Adrenal gland (tissue), 12 donors: Measurements from ENCODE around the gene B4GALT1. TPM values are rescaled to one million over a fixed set of nuclear protein-coding genes. Genes with fewer than 3 reads are reported as not detected.

ENCODE experiments used
- DNase-seq, 7 donors: peaks; one replicate each; pipeline ENCODE4 v3.0.0-alpha.2; 2019 to 2020
- H3K27ac ChIP-seq, 5 donors: fragments of 200-600 bp; sonication (generic) in 4 of 5; 1 replicate in 3 of 5; 2 replicates in 2 of 5; pipeline versions ENCODE4 v1.5.1 to v1.8.0; 2016 to 2020; ENCODE audit warnings: mild to moderate bottlenecking in 1 of 5
- H3K27me3 ChIP-seq: fragments of 200-600 bp; 2 replicates; pipeline ENCODE4 v1.8.0; 2021
- H3K36me3 ChIP-seq, 2 donors: fragments of 200-600 bp; replicated peaks in 1 of 2; 1 replicate in 1 of 2; 2 replicates in 1 of 2; pipeline versions ENCODE4 v1.5.1 to v1.8.0; 2018 to 2022
- H3K4me1 ChIP-seq, 2 donors: fragments of 200-600 bp; replicated peaks in 1 of 2; 1 replicate in 1 of 2; 2 replicates in 1 of 2; pipeline versions ENCODE4 v1.5.1 to v1.8.0; 2018 to 2021
- H3K4me3 ChIP-seq, 4 donors: fragments of 200-600 bp; sonication (generic) in 3 of 4; one replicate each; pipeline ENCODE4 v1.5.1; 2016 to 2018
- H3K9me3 ChIP-seq, 3 donors: fragments of 200-600 bp; sonication (generic) in 1 of 3; replicated peaks in 1 of 3; 1 replicate in 2 of 3; 2 replicates in 1 of 3; pipeline versions ENCODE4 v1.5.1 to v1.8.0; 2016 to 2021
- CTCF ChIP-seq, 6 experiments: fragments of 450-650 bp in 4 of 6; fragments of 200-600 bp in 2 of 6; sonication (generic) in 1 of 6; IDR thresholded peaks; 1 replicate in 5 of 6; 2 replicates in 1 of 6; pipeline versions ENCODE4 v1.5.1 to v1.8.0; 2016 to 2021; ENCODE audit warnings: antibody characterized with exemption in 6 of 6, mild to moderate bottlenecking in 2 of 6, moderate library complexity in 1 of 6
- POLR2A ChIP-seq, 2 donors: fragments of 450-650 bp; IDR thresholded peaks; one replicate each; pipeline ENCODE4 v1.6.1; 2017; ENCODE audit warnings: antibody characterized with exemption in 2 of 2, mild to moderate bottlenecking in 2 of 2, moderate library complexity in 1 of 2
- WGBS, 4 donors: extraction: QIAGEN DNeasy Blood & Tissue Kit in 2 of 4; methylation state at CpG; one replicate each; pipeline versions ENCODE4 v1.1.5 to v1.1.7; 2013 to 2017; 5-methylcytosine and 5-hydroxymethylcytosine counted together
- intact Hi-C, 2 donors: fragments of 100-400 bp; cut with DNase I; formaldehyde crosslinking; loops; one replicate each; pipeline versions ENCODE4 v1.14.1 to v1.15.0; 2022 to 2023
- polyA plus RNA-seq, 3 donors: library from polyadenylated mRNA; stranded (reverse); fragments of 200-250 nt in 2 of 3; fragments of 350-450 nt in 1 of 3; fragmentation: Illumina TruSeq in 1 of 3; extraction: RNeasy Lipid Tissue Mini Kit (QIAGEN cat#74804) in 1 of 3; gene quantifications; one replicate each; pipeline ENCODE4 v1.2.3, GENCODE V29; 2013 to 2014
- total RNA-seq, 9 donors: library from RNA; depleted of rRNA in 4 of 9; stranded (reverse); fragments of >200 nt in 4 of 9; fragments of 120-200 nt in 1 of 9; fragmentation: NEBNext Ultra II Directional in 1 of 9; extraction: Animal tissue kit (Norgen Biotek cat#: 25700) in 1 of 9; gene quantifications; one replicate each; pipeline versions ENCODE4 v1.1.0 to v1.2.4, GENCODE V29; 2013 to 2023
- donor health status: healthy with polysubstance abuse.
- donor health status: Bipolar disorder and iron deficiency.
- donor health status: DM: yes; HTN: yes; CAD: no.
- donor health status: DM: no; HTN: no; CAD: no.
- donor health status: DM: no; HTN: no; CAD: no.
- donor health status: DM: yes; HTN: yes; CAD: no.

Gene B4GALT1
- total and polyA plus RNA-seq, 12 donors: 18.7 to 117 (median 62.7) TPM

GRCh38 chr9:33151007-33151557 is 16.1 kb downstream of the B4GALT1 start:
- peak overlapping the region; percentile 31 to 85 (median 69) for H3K27ac ChIP-seq
- H3K4me3 ChIP-seq: no peak overlapping the region
- peak; percentile 58 to 79 (median 70) for DNase-seq
- TF ChIP-seq CTCF (IDR thresholded peaks at IDR 0.05) (no peak), POLR2A (IDR thresholded peaks at IDR 0.05) (peak in 1 of 2 donors; percentile 32)
- intact Hi-C loops: no loop called here
- WGBS, 4 donors: 11 to 20% (median 15%) methylated on average over 5 of the region's 5 CpGs
- H3K27me3 ChIP-seq: no peaks in the 10 kb centered on the region
- no peaks in the 10 kb centered on the region for H3K36me3 ChIP-seq
- H3K4me1 ChIP-seq: peaks cover 23 to 68% of the 10 kb centered on the region in 2 donors
- H3K9me3 ChIP-seq: no peaks in the 10 kb centered on the region

DNA sequence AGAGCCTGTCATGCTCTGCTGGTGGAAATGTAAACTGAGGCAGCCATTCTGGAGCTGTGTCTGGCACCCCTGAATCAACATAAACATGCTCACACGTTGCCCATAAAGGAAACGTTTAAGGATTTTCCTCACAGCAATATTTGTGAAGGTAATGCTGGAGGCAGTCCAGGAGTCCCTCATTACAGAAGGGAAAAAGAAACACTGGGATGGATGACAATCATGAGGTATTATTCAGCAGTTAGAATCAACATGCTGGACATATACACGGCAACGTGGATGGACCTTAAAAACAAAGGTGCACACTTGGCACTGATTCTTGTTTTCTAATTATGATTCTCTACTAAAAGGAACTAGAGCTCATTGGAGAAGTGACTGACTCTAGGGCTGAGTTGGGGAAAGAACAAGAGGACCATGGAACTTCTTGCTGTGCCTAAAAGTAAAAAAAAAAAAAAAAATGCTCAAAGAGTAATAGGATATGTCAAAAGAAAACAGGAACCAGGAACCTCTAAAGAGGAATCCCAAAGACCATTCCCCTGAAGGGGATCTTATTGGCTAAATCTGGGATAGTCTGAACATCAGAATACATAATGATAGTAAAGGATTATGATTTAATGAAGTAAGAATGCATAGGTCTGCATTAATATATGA is 18.6 kb downstream of the B4GALT1 start:
- no peaks in the 10 kb centered on the region for H3K9me3 ChIP-seq
- H3K27ac ChIP-seq: no peak overlapping the region
- peak in 1 of 7 donors; percentile 11 for DNase-seq
- 38 to 52% (median 45%) methylated on average over 4 of the region's 4 CpGs for WGBS, 4 donors
- no peak overlapping the region for H3K4me3 ChIP-seq
- TF ChIP-seq CTCF (IDR thresholded peaks at IDR 0.05): no peak
- no peak for TF ChIP-seq POLR2A (IDR thresholded peaks at IDR 0.05)
- H3K36me3 ChIP-seq: no peaks in the 10 kb centered on the region
- H3K27me3 ChIP-seq: no peaks in the 10 kb centered on the region
- H3K4me1 ChIP-seq: peaks cover 22 to 73% of the 10 kb centered on the region in 2 donors
- intact Hi-C loops: no loop called here

DNA sequence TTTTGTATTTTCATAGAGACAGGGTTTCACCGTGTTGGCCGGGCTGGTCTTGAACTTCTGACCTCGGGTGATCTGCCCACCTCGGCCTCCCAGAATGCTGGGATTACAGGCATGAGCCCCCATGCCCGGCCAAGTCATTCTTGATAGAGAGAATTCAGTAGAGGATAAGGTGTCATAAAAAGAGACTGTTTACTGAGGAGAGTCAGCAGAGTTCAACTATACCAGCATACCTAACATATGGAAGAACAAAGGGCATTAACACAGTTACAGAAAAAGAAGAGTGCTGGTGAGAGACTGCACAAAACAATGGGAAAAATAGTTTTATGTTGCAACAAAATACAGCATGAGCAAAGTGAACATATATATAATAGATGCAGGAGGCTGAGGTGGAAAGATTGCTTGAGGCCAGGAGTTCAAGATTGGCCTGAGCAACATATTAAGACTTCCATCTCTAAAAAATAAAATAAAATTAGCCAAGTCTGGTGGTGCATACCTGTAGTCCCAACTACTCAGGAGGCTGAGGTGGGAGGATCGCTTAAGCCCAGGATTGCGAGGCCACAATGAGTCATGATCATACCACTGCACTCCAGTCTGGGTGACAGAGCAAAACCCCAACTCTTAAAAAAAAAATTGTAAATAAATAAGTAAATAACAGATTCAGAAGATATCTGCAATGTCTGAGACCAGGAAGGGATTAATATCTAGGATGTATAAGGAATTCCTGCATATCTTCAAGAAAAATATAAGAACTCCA is 19.5 kb downstream of the B4GALT1 start:
- TF ChIP-seq CTCF (IDR thresholded peaks at IDR 0.05) (no peak), POLR2A (IDR thresholded peaks at IDR 0.05) (no peak)
- Histone ChIP-seq H3K4me1 (peaks cover 26 to 73% of the 10 kb centered on the region in 2 donors), H3K4me3 (no peak overlapping the region), H3K36me3 (no peaks in the 10 kb centered on the region), H3K27me3 (no peaks in the 10 kb centered on the region), H3K9me3 (no peaks in the 10 kb centered on the region), H3K27ac (no peak overlapping the region)
- intact Hi-C loops: no loop called here
- peak in 2 of 7 donors; percentile 9 to 43 for DNase-seq
- WGBS, 4 donors: 77 to 88% (median 83%) methylated on average over 7 of the region's 7 CpGs

DNA sequence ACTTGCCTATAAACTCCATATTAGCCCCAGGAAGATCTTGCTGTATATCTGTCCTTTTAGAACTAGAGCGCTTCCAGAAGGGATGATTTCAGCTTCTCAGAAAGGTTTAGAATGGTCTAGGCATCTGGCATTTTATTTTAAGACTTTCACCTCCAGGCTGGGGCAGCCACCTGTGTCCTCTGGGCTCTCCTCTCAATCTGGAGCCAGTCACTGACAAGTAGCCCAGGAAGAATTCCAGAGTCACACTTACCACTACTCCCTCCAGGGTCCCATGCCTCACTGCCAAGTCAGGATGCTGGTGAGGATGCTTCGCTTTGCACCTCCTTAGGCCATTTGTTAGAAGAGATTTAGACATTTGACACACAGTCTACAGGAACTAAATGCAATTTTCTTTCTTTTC is 20.8 kb downstream of the B4GALT1 start:
- peaks cover 22 to 66% of the 10 kb centered on the region in 2 donors for H3K4me1 ChIP-seq
- H3K36me3 ChIP-seq: no peaks in the 10 kb centered on the region
- WGBS, 4 donors: 97 to 100% (median 98%) methylated on average over 2 of the region's 2 CpGs
- peak in 2 of 7 donors; percentile 4 to 28 for DNase-seq
- no peaks in the 10 kb centered on the region for H3K9me3 ChIP-seq
- no peaks in the 10 kb centered on the region for H3K27me3 ChIP-seq
- intact Hi-C loops: no loop called here
- TF ChIP-seq POLR2A (IDR thresholded peaks at IDR 0.05): no peak
- TF ChIP-seq CTCF (IDR thresholded peaks at IDR 0.05): no peak
- no peak overlapping the region for H3K4me3 ChIP-seq
- no peak overlapping the region for H3K27ac ChIP-seq
